Measurements from ENCODE around the gene GPX4.

GPX4 gene

GRCh38 chr19:1146858-1147780 is 43.3 kb downstream of the GPX4 start:
- H3K9ac ChIP-seq, result no peak overlapping the region

GRCh38 chr19:1147934-1148549 is 44.2 kb downstream of the GPX4 start:
- H3K27me3 ChIP-seq (ENCODE audit: control insufficient read depth, insufficient read depth, low read length), result no peaks in the 10 kb centered on the region
- no peak overlapping the region for H3K9ac ChIP-seq
- no peak overlapping the region for H3K4me3 ChIP-seq (ENCODE audit: low read depth, low read length)
- H3K79me2 ChIP-seq, result peaks cover 8% of the 10 kb centered on the region
- H3K4me1 ChIP-seq, result no peaks in the 10 kb centered on the region
- H2AFZ ChIP-seq, result no peak overlapping the region
- H3K27ac ChIP-seq, result no peak overlapping the region
- H3K9me3 ChIP-seq (ENCODE audit: control insufficient read depth, low read length), result no peaks in the 10 kb centered on the region
- no peak for TF ChIP-seq CTCF (IDR thresholded peaks at IDR 0.05)
- no peaks in the 10 kb centered on the region for H3K36me3 ChIP-seq (ENCODE audit: control insufficient read depth, insufficient read depth, low read length)
- no peak overlapping the region for H3K4me2 ChIP-seq (ENCODE audit: low read length)

More at GRCh38 chr19:1146858-1147780, 43.3 kb downstream of the GPX4 start:
- Histone ChIP-seq H3K9me3 (ENCODE audit: control insufficient read depth, low read length) (no peaks in the 10 kb centered on the region), H3K27ac (no peak overlapping the region), H3K27me3 (ENCODE audit: control insufficient read depth, insufficient read depth, low read length) (no peaks in the 10 kb centered on the region), H3K79me2 (peaks cover 9% of the 10 kb centered on the region), H3K4me3 (ENCODE audit: low read depth, low read length) (no peak overlapping the region), H2AFZ (no peak overlapping the region), H3K4me2 (ENCODE audit: low read length) (no peak overlapping the region), H3K36me3 (ENCODE audit: control insufficient read depth, insufficient read depth, low read length) (no peaks in the 10 kb centered on the region), H3K4me1 (no peaks in the 10 kb centered on the region)
- TF ChIP-seq CTCF (IDR thresholded peaks at IDR 0.05), result no peak

- Histone ChIP-seq H3K4me2 (ENCODE audit: low read length) (no peak overlapping the region), H3K4me3 (ENCODE audit: low read depth, low read length) (no peak overlapping the region), H3K9ac (no peak overlapping the region), H2AFZ (no peak overlapping the region), H3K27ac (no peak overlapping the region), H3K9me3 (ENCODE audit: control insufficient read depth, low read length) (no peaks in the 10 kb centered on the region), H3K27me3 (ENCODE audit: control insufficient read depth, insufficient read depth, low read length) (no peaks in the 10 kb centered on the region), H3K79me2 (peaks cover 8% of the 10 kb centered on the region), H3K36me3 (ENCODE audit: control insufficient read depth, insufficient read depth, low read length) (no peaks in the 10 kb centered on the region), H3K4me1 (no peaks in the 10 kb centered on the region)
- TF ChIP-seq CTCF (IDR thresholded peaks at IDR 0.05), result no peak
These were observed 45.7 kb downstream of the GPX4 start for GRCh38 chr19:1149259-1150045.

GRCh38 chr19:1150333-1151036 is 46.7 kb downstream of the GPX4 start:
- Histone ChIP-seq H3K9me3 (ENCODE audit: control insufficient read depth, low read length) (no peaks in the 10 kb centered on the region), H2AFZ (no peak overlapping the region), H3K4me1 (no peaks in the 10 kb centered on the region), H3K27me3 (ENCODE audit: control insufficient read depth, insufficient read depth, low read length) (no peaks in the 10 kb centered on the region), H3K4me3 (ENCODE audit: low read depth, low read length) (no peak overlapping the region), H3K4me2 (ENCODE audit: low read length) (no peak overlapping the region), H3K79me2 (peaks cover 8% of the 10 kb centered on the region), H3K27ac (no peak overlapping the region), H3K36me3 (ENCODE audit: control insufficient read depth, insufficient read depth, low read length) (no peaks in the 10 kb centered on the region), H3K9ac (no peak overlapping the region)
- TF ChIP-seq CTCF (IDR thresholded peaks at IDR 0.05), result no peak
